SU-DHL-6 (cell line): ENCODE results near the gene BOC.

Source experiments
- H2AFZ ChIP-seq: fragments of 200-600 bp; sonication (generic); 2 replicates; pipeline ENCODE4 v1.6.1; 2014; ENCODE audit warnings: low read depth, mild to moderate bottlenecking, moderate library complexity, mixed read lengths, antibody characterized with exemption, low read length; ENCODE audit not compliant: severe bottlenecking
- H3F3A ChIP-seq: fragments of 200-600 bp; shearing (Covaris generic); 2 replicates; pipeline ENCODE4 v1.6.0; 2016; ENCODE audit warnings: antibody characterized with exemption, mild to moderate bottlenecking; ENCODE audit not compliant: insufficient read depth
- H3K27ac ChIP-seq: fragments of 200-600 bp; sonication (generic); 2 replicates; pipeline ENCODE4 v1.5.1; 2016; ENCODE audit warnings: low read depth, mild to moderate bottlenecking, low read length, moderate library complexity, mixed read lengths
- H3K27me3 ChIP-seq: fragments of 200-600 bp; sonication (generic), shearing (Covaris generic); 2 replicates; pipeline ENCODE4 v1.6.0; 2014; ENCODE audit warnings: mild to moderate bottlenecking, low read length
- H3K36me3 ChIP-seq: fragments of 200-600 bp; sonication (generic); 2 replicates; pipeline ENCODE4 v1.6.1; 2014; ENCODE audit warnings: mild to moderate bottlenecking, low read length, mixed read lengths
- H3K4me2 ChIP-seq: fragments of 300-600, 200-600 bp; shearing (Covaris generic), sonication (generic); 2 replicates; pipeline ENCODE4 v1.6.0; 2014; ENCODE audit warnings: low read length, low read depth, mild to moderate bottlenecking; ENCODE audit not compliant: poor library complexity, severe bottlenecking
- H3K4me3 ChIP-seq: fragments of 200-600 bp; sonication (generic); 2 replicates; pipeline ENCODE4 v1.5.1; 2014; ENCODE audit warnings: antibody characterized with exemption, low read length, mild to moderate bottlenecking, mixed read lengths; ENCODE audit not compliant: insufficient read depth, poor library complexity, severe bottlenecking
- H3K79me2 ChIP-seq: fragments of 200-600 bp; sonication (generic); 2 replicates; pipeline ENCODE4 v1.6.1; 2014; ENCODE audit warnings: mild to moderate bottlenecking, low read length, moderate library complexity; ENCODE audit not compliant: insufficient read depth
- H3K9ac ChIP-seq: fragments of 200-600 bp; sonication (generic); 2 replicates; pipeline ENCODE4 v1.7.0; 2014; ENCODE audit warnings: mild to moderate bottlenecking, low read length
- H3K9me2 ChIP-seq: fragments of 200-600 bp; sonication (generic); replicated peaks from 2 replicates; pipeline ENCODE4 v1.6.1; 2014; ENCODE audit warnings: low read length; ENCODE audit not compliant: insufficient read depth
- H3K9me3 ChIP-seq: fragments of 200-600 bp; sonication (generic); 2 replicates; pipeline ENCODE4 v1.6.1; 2014; ENCODE audit warnings: low read length, mixed read lengths; ENCODE audit not compliant: insufficient read depth
- H4K20me1 ChIP-seq: fragments of 200-600 bp; sonication (generic); 2 replicates; pipeline ENCODE4 v1.6.1; 2014; ENCODE audit warnings: low read depth, mild to moderate bottlenecking, antibody characterized with exemption, low read length, moderate library complexity, mixed read lengths
- CTCF ChIP-seq: fragments of 200-600 bp; sonication (generic); IDR thresholded peaks from one replicate; pipeline ENCODE4 v1.5.1; 2017; ENCODE audit warnings: antibody characterized with exemption, mild to moderate bottlenecking, low read length, moderate library complexity; ENCODE audit not compliant: insufficient read depth, poor library complexity, severe bottlenecking
- EZH2phosphoT487 ChIP-seq: fragments of 200-600 bp; sonication (generic), shearing (Covaris generic); conservative IDR thresholded peaks from 2 replicates; pipeline ENCODE4 v1.6.1; 2018; ENCODE audit warnings: mild to moderate bottlenecking, antibody characterized with exemption, low read length, moderate library complexity, mixed read lengths

Gene BOC

GRCh38 chr3:113300596-113300995 lies 89.2 kb downstream of the BOC start:
- Histone ChIP-seq H3K27ac (no peak overlapping the region), H3K36me3 (no peaks in the 10 kb centered on the region), H3K9ac (no peak overlapping the region), H3K79me2 (no peaks in the 10 kb centered on the region), H3F3A (no peaks in the 10 kb centered on the region), H3K9me2 (no peaks in the 10 kb centered on the region), H2AFZ (no peak overlapping the region), H3K27me3 (no peaks in the 10 kb centered on the region), H3K4me2 (no peak overlapping the region), H4K20me1 (no peaks in the 10 kb centered on the region), H3K4me3 (no peak overlapping the region), H3K9me3 (no peaks in the 10 kb centered on the region)
- TF ChIP-seq EZH2phosphoT487: no peak
- no peak for TF ChIP-seq CTCF

- no peak overlapping the region for H3K27ac ChIP-seq
- H3K4me3 ChIP-seq: no peak overlapping the region
- no peak for TF ChIP-seq CTCF
- no peak for TF ChIP-seq EZH2phosphoT487
- no peaks in the 10 kb centered on the region for H3K36me3 ChIP-seq
- H3K4me2 ChIP-seq: no peak overlapping the region
- H4K20me1 ChIP-seq: no peaks in the 10 kb centered on the region
- H3F3A ChIP-seq: no peaks in the 10 kb centered on the region
- H2AFZ ChIP-seq: no peak overlapping the region
- no peak overlapping the region for H3K9ac ChIP-seq
- no peaks in the 10 kb centered on the region for H3K27me3 ChIP-seq
- no peaks in the 10 kb centered on the region for H3K79me2 ChIP-seq
- no peaks in the 10 kb centered on the region for H3K9me3 ChIP-seq
- H3K9me2 ChIP-seq: no peaks in the 10 kb centered on the region
Observed at GRCh38 chr3:113304102-113304501, 92.7 kb downstream of the BOC start.

GRCh38 chr3:113304856-113305540 lies 93.6 kb downstream of the BOC start:
- Histone ChIP-seq H3K36me3 (no peaks in the 10 kb centered on the region), H2AFZ (no peak overlapping the region)
- TF ChIP-seq CTCF: no peak
- TF ChIP-seq EZH2phosphoT487: no peak

More at GRCh38 chr3:113304856-113305540, 93.6 kb downstream of the BOC start:
- H3K79me2 ChIP-seq: no peaks in the 10 kb centered on the region
- no peak overlapping the region for H3K27ac ChIP-seq
- H4K20me1 ChIP-seq: no peaks in the 10 kb centered on the region
- no peaks in the 10 kb centered on the region for H3K27me3 ChIP-seq
- no peaks in the 10 kb centered on the region for H3K9me3 ChIP-seq
- no peak overlapping the region for H3K4me3 ChIP-seq
- no peaks in the 10 kb centered on the region for H3F3A ChIP-seq
- no peaks in the 10 kb centered on the region for H3K9me2 ChIP-seq
- H3K9ac ChIP-seq: no peak overlapping the region
- no peak overlapping the region for H3K4me2 ChIP-seq
